GM21717 (cell line): Measurements from ENCODE around the gene P2RX3.
"Not testable (repeated sequence)": the region's sequence is repeated elsewhere in the genome, so short reads cannot be mapped to it uniquely, and the experiment has no call there.

Experiments
- ATAC-seq: cut with Tn5 transposase; IDR thresholded peaks from one replicate; pipeline ENCODE4 v1.9.1; 2021; ENCODE audit warnings: mild to moderate bottlenecking, moderate library complexity; ENCODE audit not compliant: unreplicated experiment

Gene P2RX3

DNA sequence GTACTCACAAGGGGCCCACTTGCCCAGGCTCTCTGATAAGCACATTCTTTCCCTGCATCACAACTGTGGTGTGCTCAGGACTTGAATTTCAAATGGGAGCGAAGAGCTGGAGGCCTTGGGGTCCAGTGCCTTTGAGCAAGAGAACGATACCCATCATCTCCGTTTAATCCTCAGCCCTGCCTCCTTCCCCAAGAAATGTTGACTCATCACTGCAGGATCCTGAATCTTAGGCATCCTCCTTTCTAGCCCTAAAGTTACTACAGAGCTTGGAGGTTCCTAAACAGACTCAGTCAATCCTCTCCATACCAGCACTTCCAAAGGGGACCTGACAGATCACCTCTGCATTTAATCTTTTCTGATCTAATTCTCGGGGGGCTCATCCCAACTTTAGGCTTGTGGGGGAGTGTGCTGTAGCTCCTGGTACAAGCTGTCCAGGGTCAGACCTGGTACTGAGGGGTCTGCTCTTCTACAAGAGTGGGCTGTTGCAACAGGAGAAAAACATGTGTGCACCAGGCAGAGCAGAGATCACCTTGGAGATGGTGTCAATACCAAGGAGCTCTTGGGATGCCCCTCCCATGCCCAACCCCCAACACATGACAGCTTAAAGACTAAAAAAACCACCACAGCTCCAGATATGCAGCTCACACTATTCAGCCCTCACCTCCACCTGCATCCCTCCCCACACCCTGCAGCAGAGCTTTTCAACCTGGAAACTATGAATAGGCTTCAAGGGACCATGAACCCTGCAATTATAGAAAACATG is 56.2 kb downstream of the P2RX3 start:
- ATAC-seq: no peak

DNA sequence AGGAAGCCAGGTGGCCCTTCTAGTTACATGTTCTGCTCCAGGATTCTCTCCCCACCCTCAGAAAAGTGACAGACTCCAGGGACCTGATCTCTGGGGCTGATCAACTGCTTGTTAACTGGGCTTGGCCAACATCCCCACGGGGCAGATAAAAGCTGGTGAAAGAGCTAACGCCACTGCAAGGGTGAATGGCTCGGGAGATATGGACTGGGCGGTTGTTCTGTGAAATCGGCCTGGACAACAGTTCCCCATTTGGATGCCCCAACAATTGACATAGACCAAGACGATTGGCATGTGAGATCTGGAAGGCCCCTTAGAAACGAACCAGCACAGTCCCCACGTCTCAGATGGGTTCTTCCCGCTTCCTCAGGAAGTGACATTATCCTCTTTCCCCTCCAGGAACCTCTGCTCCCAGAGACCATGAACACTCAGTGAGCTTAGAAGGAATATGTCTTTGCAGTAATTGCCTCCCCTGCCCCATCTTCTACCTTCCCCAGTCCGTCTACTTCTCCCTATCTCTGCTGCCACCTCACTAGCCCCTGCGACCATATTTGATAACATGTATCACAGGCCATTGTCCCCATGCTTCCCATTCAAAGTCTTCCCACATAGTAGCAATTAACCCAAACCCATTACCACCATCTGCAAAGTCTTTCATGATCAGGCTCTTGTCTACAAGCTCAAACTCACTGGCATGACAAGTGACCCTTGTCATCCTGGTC is 57.9 kb downstream of the P2RX3 start:
- ATAC-seq: no peak

DNA sequence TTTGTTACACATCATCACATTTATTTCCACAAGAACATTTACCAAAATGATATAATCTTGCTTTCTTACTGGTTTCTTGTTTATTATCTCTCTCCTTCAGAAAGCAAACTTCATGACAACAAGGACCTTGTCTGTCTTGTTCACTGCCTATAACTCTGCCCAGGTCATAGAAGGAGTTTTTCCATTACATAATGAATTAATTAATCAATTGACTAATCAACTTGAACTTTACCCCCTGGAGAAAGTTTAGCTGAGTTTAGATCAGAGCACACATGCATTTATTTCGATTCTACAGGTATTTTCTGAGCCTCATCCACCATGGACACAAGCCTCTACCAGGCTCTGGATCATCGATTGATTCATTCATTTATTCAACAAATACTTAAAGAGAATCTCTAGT is 58.6 kb downstream of the P2RX3 start:
- no peak for ATAC-seq

DNA sequence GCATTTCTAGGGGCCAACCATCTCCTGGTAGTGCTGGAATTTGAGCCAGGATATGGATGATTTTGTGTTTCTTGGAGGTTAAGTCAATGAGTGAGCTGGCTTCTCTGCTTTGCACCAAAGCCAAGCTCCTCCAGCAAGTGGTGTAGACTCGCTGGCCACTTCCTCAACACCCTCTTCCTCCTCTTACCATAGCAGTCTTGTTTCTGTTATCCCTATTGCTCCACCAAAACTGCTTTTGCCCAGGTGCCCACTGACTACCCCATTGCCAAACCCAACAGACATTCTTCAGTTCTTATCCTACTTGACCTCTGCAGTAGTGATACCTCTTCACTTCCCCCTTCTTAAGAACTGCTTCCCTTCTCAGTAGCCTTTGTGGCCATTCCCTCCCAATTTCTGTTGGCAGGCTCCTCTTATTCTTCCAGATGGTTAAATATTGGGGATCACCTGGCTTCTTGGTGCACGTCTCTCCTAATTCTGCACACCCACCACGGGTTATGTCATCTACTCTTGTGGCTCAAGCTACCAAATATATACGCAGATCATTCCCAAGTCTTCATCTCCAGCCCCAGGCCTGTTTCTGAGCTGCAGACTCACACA is 59.3 kb downstream of the P2RX3 start:
- no peak for ATAC-seq

DNA sequence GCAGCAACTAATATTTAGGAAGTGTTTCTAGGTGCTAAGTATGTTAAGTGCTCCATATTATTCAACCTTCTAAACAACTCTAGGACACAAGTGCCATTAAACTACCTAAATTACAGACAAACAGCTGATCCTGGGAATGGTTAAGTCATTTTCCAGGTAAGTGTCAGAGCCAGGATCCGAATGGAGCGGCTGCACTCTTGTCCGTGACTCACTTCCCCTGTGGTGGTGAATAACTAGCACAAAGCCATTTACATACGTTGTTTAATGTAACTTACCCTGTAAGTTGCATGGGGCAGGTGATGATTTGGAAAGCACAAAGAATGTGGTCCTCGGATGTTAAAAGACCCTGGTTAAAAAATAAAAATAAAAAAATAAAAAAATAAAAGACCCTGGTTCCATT is 61.1 kb downstream of the P2RX3 start:
- no peak for ATAC-seq

DNA sequence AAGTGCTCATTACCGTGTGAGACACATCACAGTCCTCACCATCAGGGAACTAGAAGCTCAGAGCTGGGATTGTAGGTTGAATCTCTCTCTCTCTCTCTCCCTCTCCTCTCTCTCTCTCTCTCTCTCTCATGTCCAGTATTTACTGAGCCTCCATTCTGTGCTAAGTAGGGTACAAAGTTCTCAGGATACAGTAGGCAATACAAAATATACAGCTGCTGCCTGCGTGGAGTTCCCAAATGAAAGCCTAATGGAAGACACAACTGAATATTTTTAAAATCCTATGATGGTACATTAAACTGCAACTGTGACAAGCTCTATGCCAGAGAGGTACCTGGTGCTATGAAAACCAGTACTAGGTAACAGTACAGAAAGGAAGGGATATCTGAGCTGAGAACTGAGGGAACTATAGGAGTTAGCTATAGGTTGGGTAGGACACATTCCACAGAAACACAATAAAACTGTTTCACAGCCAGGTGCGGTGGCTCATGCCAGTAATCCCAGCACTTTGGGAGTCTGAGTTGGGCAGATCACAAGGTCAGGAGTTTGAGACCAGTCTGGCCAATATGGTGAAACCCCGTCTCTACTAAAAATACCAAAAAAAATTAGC is 61.9 kb downstream of the P2RX3 start:
- no peak for ATAC-seq

DNA sequence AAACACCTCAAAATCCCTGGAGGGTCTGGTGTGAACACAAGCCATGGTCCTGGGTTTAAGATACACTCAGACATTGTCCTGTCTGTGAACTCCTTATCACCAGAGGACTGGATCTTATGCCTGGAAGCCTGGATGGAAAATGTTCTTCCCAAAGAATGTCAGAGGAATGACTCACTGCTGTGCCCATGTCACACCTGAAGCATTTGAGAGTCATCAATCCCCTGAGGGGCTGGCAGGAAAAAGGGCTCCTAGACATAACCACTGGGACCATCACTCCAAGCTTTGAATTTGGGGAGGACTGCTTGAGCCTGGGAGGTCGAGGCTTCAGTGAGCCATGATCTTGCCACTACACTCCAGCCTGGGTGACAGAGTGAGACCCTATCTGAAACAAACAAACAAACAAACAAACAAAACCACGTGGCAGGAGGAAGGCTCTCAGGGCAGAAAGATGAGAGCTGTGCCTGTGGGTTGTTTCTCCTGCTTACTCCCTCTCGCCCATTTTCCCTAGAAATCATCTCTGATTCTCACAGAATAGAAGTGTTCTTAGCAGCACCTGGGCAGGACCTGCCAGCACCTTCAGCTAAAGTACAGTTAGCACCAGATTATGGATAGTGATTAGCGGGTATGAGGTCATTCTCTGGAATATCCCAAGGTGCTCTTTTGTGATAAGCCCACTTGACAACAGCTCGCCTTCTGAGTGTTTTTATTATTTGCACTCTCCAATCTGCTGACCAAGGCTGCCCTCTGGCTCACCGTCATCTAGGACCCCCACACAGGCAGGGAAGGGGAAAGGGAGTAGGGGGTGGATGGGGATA is 64.2 kb downstream of the P2RX3 start:
- no peak for ATAC-seq

DNA sequence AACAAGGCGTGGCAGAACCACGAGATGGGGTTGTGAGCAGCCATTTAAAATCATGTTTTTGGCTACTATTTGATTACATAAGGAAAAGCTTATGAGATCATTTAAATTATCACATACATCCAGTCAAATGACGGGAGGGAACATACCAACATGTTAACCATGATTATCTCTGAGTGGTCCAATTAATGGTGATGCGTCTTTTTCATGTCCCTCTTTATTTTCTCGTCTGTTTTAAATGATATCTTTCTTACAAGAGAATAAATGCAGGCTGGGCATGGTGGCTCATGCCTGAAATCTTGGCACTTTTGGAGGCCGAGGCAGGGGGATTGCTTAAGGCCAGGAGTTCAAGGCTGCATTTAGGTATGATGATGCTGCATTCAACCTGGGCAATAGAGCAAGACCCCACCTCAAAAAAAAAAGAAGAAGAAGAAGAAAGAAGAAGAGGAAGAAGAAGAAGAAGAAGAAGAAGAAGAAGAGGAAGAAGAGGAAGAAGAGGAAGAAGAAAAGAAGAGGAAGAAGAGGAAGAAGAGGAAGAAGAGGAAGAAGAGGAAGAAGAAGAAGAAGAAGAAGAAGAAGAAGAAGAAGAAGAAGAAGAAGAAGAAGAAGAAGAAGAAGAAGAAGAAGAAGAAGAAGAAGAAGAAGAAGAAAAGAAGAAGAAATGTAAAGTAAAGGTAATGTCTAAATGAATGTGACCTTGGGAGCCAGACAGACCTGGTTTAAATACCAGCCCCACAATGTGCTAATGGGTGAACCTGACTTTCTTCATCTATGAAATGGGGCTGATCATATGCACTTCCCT is 65.0 kb downstream of the P2RX3 start:
- ATAC-seq: not testable (repeated sequence)

DNA sequence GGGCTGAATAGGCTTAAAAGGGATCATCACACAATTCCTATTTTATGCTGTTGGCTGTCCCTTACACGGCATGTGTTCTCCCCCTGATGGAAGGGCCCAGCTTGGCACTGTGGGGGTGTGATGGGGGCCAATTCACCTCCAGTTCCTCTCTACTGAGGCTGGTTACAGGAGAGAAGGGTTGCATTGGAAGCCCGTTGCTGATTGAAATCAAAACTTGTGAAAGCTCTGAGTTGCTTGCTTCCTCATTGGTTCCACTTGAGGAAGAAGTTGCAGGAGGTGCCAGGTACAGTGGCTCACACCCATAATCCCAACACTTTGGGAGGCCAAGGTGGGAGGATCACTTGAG is 65.6 kb downstream of the P2RX3 start:
- ATAC-seq: peak; percentile 39

DNA sequence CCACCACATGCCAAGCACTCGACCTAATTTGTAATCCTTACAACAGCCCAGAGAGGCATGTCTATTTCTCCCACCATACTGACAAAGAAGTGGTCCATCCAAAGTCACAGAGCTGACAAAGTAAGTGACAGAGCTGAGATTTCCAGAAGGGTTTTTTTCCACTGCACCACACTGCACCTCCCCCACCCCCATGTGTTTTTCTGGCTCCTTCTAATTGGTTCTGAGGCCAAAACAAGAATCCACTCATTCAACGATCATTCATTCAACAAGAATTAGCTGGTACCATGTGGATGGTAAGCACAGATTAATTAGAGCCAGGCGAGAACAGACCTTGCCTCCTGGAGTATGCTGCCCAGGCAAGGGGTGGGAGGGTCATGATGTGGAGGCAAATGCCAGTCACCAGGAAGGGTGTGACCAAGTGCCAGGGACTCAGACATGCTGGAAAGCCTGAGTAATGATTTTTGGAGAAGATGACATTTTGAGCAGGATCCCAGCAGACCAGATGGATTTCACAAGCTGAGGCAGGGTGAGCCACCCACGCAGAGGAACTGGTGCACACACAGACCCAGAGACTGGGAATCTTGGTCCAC is 67.2 kb downstream of the P2RX3 start:
- no peak for ATAC-seq

DNA sequence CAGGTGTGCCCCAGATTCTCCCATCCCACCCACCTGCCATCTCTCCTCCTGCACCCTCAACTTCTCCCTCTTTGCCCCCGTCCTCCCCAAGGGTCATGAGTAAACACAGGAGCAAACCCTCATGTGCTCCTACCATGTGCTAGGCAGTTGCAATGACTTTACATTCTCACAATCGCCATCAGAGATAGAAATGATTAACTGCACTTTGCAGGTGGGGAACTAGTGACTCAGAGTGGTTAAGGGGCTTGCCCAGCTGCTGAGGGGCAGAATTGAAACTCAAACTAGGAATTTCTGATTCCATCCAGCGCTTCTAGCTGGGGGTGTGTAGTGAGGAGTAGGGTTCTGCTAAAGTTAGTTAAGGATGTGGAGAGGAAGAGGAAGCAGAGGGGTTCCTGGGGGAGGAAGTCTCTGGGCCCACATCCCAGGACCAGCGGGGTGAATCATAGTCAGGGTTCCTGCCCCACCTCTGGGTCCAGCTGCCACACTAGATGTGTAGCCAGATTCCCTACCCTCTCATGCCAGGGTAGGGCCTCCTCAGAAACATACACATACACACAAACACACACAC is 68.3 kb downstream of the P2RX3 start:
- ATAC-seq: peak; percentile 70

DNA sequence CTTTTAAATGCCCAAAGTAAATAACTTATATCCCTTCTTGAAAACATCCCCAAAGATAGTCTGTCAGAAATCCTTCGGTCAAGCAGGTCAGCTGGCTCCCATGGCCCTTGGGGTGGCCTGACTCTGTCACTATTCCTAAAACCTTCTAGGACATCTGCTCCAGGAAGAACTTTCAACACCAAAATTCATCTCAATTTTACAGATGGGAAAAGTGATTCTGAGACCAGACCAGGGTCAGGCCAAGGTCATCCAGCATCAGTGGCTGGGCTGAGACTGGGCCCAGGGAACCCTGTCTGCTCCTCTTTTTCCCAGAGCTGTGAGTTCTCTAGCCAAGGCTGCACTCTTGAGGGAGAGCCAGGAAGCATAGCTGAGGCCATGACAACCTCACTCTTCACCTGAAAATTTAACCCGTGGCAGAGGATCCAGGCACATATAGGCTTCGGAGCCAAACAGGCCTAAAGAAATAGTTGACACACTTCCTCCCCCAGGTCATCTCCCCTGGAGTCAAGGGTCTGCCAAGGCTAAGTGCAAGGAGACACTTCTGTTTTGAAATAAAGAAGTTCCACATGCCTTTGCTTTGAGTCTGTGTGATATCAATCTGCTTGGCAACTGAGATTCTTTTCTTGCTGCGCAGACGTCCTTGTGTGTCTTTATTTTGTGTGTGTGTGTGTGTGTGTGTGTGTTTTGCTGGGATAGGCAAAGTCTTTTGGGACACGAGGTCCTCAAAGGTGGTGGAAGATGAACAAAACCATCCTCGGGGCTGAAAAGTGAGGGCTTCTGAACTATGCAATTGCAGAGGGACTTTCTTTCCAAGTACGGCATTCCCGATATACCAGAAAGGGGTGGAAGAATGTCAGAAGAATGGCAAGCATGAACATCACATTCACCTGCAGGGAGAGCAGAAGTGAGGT is 69.1 kb downstream of the P2RX3 start:
- no peak for ATAC-seq

DNA sequence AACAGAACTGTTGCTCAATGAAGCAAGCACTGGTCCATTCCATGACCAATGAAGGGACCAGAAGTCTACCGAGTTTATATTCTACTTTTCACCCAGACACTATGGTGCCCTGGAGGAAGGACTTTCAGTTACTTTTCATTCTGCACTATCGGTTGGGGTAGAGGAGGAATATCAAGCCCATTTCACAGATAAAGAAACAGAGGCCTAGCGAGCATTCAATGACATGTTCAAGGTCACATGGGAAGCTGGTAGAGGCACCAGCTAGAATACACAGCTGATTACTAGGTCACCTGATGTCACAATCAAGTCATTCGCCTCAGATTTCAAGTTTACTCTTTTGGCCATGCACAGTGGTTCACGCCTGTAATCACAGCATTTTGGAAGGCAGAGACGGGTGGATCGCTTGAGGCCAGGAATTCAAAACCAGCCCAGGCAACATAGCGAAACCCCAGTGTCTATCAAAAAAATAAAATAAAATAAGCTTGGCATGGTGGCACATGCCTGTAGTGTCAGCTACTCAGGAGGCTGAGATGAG is 69.9 kb downstream of the P2RX3 start:
- no peak for ATAC-seq

DNA sequence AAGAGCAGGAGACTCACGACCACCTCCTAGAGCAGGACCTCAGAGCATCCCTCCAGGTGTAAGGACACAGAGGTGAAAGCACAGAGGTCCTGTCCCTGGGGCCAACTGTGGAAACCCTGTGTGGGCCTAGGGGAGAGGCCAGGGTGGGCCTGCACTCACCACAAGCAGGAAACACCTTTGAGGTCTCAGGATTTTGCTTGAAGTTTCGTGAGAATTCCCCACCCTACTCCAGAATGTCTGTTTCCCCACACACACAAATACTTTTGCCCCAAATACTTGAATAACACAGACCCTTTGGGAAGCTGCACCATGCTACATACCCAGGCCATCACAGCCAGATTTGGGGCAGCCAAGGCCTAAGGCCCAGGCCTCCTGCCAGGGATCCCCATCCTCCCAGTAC is 70.6 kb downstream of the P2RX3 start:
- ATAC-seq: no peak

DNA sequence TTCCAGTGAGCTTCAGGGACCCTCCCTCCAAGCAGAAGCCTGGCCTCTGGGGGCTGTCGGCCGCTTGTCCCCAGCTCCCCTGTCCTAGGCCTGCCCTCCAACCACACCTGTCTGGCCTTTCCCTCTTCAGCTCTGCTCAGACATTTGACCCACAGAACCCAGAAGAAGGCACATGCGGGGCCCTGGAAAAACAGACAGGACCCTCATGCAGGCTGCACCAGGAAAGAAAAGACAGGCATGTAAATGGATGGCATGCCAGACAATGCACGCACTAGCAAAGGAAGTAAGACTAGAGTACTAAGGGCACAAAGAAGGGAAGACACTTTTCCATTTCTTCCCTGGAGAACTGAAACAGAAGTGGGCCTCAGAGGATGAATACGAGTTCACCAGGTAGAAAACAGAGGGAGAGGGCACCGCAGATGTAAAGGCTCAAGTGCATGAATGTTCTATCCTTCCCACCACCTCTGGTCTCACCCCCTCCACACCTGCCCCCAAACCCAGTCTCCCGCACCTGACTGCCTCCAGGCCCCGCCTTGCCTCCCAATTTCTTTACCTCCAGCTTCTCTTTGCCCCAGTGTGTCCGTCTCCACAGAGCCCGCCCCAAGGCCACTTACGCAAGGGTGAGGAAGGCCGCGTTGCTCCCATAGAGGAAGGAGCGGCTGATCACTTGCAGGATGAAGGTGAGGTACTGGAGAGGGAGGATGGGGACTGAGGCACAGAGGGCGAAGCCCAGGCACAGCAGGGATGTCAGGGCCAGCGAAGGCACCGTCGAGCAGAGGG is 71.4 kb downstream of the P2RX3 start:
- ATAC-seq: no peak

DNA sequence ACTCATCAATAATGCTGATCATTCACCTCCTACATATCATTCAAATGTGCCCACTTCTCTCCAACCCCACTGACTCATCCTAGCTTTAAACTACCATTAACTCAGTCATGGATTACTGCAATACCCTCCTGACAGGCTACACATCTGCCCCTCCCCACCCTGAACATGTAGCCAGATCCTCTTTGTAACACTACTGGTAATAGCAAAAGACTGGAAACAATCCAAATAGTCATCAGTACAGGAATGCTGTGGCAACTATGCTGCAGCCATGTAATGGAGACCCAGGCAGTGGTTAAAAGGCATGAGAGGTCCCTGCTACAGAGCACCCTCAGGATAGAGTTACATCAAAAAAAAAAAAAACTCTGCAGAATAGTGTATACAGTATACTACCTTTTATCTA is 72.1 kb downstream of the P2RX3 start:
- no peak for ATAC-seq

DNA sequence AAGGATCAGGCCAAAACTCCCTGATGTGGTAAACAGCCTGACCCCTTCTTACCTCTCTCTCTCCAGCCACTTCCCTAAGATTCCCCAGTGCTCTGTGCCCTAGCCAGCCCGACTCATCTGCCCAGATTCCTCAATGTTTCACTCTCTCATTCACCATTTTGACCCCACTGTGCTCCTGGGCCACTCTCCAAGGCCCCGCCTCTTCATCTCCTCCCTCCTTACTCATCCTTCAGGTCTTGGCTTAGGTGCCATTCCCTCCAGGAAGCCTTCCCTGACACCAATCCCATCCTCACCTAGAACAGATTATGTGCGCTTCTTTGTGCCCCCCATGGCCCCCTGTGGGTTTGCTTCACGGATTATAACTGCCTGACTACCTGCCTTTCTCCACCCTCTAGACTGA is 75.5 kb downstream of the P2RX3 start:
- no peak for ATAC-seq
